SIG-M5 (cell line): ENCODE measurements around the gene RAMP3.
"Not testable (repeated sequence)": the region's sequence is repeated elsewhere in the genome, so short reads cannot be mapped to it uniquely, and the experiment has no call there.

Source experiments
- DNase-seq: peaks from one replicate; lab custom pipeline; 2025; lab: John Stamatoyannopoulos, UW

Gene RAMP3

GRCh38 chr7:45196374-45196773, 38.8 kb downstream of the RAMP3 start:
- DNase-seq = no peak

DNA sequence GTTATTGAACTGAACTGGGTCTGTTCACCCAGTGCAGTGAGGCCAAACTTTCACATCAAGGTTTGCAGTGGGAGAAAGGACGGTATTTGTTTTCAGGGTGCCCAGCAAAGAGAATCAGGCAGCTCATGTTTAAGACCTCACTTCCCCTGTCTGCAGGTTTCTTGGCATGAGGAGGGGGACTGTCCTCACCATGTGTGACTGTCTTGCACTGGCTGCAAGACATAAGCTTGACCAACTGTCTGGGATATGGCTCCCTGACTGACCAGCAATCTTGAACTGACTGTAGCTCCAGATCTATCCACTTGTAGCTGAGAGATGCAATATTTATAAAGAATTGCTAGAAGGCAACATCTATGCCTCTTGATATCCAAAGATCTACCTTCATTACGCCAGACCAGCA, 39.9 kb downstream of the RAMP3 start:
- DNase-seq = no peak

DNA sequence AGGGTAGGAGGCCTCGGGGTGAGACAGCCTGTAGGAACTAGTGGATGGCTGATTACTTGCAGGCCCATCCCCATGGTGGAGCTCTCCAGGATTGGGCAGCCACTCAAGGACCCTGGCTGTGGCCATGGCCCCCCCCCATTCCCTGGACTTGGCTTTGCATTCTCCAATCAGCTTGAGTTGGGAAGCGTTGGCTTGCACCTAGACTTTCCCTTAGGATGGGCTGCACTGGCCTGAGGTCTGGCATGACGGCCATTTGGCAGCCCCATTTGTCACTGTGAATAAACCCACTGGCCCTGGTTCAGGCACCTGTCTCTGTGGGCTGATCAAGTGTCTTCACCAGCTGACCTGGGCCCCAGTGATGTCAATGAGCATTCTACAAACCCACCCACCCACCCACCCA, 41.4 kb downstream of the RAMP3 start:
- DNase-seq = no peak

GRCh38 chr7:45199506-45199905, 41.9 kb downstream of the RAMP3 start:
- DNase-seq = no peak

DNA sequence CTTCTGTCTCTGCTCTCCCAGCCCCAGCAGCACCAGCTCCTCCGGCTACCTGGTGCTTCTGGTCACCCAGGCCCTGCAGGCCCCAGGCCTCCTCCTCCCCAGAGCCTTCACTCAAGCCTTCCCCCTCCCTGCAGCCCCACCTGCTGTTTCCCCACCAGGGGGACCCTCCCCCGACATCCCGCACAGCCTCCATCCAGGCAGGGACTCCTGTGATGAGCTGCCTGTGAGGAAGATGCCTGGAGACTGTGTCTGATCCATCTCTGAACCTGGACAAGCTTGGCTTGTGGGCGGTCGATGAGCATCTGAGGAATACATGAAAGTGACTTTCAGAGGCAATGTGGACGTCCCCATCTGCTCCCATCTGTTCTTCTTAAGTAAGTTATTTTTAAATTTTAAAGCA, 45.0 kb downstream of the RAMP3 start:
- no peak for DNase-seq

GRCh38 chr7:45203036-45203435, 45.4 kb downstream of the RAMP3 start:
- no peak for DNase-seq

DNA sequence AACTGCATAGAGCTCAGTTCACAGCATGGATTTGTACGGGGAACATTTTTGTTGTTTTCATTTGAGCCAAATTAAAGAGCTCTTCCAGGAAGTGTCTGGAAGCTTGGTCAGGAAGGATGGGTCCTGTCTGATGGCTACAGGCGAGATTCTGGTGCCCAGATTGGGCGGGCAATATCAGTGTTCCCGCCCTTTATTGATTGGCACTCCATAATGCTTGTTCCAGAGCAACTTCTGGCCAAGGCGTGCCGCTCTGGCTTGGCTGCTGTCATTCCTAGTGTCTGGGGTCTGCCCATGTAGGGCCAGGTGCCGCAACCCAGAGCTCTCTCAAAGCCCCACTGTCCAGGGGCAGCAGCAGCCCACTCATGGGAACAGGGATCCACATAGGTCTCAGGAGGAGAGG, 45.9 kb downstream of the RAMP3 start:
- no peak for DNase-seq

DNA sequence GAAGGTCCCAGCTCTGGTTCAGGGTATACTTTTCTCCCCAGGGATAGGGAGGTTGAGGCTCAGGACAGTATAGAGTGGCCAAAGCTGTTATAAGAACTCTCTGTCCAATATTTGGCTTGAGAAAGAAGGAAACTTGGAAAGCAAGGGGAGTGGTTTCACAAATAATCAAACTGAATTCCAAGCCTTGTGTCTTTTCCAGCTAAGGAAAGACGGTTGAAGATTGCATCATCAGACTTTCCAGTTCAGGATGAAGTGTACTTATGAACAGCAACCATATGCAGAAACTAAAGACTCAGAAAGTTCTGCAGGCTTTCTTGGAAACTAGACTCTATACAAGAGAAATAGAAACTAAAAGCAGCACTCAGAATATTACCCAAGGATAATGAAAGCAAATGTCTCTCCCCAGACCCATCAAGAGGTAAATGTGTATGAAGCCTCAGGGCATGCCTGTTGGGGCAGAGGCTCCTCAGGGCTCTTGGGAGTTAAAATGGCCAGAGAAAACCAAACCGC, 46.4 kb downstream of the RAMP3 start:
- DNase-seq = no peak

DNA sequence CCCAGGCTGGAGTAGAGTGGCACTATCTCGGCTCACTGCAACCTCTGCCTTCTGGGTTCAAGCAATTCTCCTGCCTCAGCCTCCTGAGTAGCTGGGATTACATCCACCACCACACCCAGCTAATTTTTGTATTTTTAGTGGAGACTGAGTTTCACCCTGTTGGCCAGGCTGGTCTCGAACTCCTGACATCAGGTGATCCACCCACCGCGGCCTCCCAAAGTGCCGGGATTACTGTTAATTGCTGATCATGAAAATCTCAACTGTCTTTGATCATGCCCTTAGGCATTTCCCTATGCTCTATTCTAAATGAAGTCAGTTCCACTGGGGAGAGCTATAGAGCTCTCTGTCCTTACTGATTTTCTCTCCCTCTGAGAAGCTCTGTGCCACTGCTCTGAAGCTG, 48.7 kb downstream of the RAMP3 start:
- not testable (repeated sequence) for DNase-seq

- DNase-seq = not testable (repeated sequence)
Measured at GRCh38 chr7:45209909-45210308, 52.3 kb downstream of the RAMP3 start.

DNA sequence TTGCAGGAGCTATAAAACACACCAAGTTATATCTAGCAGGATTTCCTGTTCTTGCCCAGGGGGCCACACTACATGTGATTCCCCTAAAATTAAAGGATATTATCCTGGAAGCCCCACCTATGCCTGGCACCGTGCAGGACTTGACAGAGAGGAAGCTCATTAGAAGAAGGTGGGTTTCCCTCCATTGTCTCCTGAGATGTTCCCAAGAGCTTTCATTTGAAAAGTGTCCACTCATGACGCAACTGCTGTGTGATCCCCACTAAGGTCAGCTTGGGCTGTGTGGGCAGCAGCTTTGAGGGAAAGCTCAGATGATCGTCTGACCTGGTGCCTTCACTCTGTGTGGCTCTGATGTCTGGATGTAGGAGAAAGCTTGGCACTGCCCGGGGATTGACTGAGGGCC, 53.5 kb downstream of the RAMP3 start:
- no peak for DNase-seq

GRCh38 chr7:45211958-45212357, 54.4 kb downstream of the RAMP3 start:
- DNase-seq = no peak

DNA sequence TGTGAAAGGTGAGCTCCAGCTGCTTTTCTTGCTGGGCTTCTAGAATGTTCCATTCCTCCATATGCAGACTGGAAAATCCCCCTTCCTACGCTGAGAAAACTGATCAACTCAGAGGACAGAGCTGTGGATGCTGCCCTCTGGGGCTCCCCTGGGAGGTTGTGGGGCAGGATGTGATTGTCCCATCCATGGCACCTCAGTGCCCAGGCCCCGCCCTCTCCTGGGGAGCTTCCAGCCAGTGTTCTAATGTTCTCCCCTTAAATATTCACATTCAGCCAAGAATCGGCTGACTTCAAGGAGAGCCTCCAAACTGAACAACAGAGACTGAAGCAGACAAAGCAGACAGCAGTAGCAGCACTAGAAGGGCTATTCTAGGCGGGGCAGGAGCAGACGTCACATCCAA, 55.0 kb downstream of the RAMP3 start:
- DNase-seq = no peak

- no peak for DNase-seq
Measured at GRCh38 chr7:45215601-45216062, 58.0 kb downstream of the RAMP3 start.

- no peak for DNase-seq
Measured at GRCh38 chr7:45216181-45216580, 58.6 kb downstream of the RAMP3 start.

DNA sequence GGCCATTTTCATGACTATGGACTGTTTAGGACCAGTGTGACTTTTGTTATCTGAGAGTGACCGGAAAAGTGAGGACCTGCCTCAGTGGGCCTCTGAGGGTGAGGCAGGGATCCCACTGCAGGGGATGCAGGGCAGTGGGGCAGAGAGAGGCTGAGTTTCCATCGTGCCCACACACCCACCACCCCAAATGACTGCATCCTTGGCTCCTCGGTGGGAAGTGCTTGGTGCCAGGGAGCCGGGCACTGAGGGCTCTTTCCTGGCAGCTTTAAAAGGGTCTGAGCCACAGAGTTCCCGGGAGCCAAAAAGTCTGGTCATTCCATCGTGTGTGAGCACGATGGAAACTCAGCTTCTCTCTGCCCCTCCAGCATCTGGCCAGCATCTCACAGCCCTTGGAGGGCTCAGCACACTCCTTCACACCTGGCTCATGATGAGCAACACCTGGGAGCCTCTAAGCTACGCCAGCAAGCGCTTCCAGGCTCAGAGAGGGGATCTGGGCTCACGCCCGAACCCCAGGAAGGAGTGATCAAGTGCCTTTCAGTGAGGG, 59.1 kb downstream of the RAMP3 start:
- no peak for DNase-seq

DNA sequence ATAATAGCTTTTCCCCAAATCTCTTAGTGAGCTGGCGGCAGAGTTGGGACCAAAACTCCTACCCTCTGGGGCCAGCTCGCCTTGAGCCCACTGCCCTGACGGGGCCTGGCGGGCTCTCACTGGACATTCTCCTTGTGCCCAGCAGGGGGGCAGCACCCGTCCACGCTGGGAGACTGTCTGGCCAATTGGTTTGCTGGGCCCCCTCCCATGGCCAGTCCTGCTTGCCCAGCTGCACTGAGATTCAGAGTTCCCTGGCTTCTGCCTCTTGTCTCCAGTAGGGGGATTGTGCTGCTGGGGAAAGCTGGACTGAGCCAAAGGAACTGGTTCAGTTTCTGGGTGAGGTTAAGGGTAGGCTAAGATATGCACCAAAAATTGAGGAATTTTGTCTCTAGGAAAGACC, 59.8 kb downstream of the RAMP3 start:
- no peak for DNase-seq

DNA sequence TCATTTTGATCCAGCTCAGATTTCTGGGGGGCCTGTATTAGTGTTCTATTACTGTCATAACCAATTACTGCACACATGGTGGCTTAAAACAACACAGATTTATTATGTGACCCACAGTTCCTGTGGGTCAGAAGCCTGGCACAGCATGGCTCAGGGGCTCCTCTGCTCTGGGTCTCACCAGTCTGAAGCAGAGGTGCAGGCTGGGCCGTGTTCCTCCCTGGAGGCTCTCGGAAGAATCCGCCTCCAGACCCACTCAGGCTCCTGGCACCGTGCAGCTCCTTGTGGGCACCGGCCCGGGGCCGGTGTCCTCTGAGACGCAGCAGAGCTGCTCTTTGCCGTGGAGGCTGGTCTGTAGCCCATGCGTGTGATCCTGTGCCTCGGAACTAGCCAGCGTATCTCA, 61.5 kb downstream of the RAMP3 start:
- no peak for DNase-seq

GRCh38 chr7:45219801-45220435, 62.3 kb downstream of the RAMP3 start:
- no peak for DNase-seq

- DNase-seq = no peak
Measured at GRCh38 chr7:45220846-45221618, 63.4 kb downstream of the RAMP3 start.

DNA sequence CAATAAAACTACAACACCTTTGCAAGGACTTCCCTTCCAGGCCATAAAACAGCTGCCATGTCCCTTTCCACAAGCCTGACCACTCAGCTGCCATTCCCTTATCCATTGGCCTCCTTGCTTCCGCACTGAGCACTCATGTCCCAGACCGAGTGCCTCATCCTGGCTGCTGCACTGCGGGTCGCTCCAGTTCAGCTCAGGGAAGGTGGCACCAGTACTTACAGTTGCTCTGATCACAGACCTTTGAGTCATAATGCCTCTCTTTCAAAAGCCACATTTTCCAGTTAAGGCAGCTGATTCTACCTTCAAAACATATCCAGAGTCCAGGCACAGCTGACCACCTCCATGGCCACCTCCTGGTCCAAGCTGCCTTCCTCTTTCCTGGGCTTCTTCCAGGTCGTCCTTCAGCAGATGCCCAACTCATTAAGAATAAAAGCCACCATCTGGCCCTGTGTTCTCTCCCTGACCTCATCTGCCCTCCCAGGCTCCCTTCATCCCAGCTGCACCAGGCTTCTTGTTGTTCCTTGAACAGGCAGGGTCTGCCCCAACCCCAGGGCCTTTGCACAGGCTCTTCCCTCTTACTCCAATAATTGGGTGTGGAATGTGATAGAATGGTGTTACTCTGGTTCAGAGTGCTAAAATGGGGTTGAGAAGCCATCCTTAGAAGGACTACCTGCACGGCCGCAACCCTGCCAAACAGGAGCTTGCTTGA, 64.5 kb downstream of the RAMP3 start:
- DNase-seq = no peak

DNA sequence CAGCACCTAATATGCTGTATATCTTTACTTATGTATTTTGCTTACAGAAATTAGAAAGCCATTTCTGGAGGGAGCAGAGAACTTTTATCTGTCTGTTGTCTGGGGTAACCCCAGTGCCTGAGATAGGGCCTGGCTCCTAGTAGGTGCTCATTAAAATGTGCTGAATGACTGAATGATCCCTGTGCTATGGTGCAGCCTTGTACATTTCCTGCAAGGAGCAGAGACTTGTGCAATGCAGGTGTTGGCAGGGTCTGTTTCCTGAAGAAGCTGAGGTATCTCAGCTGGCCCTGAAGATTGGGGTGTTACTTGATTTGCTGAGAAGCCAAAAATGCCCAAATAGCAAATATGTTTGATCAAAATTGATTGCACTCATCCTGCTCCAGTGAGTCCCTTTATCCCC, 65.5 kb downstream of the RAMP3 start:
- no peak for DNase-seq
